ENCODE data around the gene IL17RB.

DNA sequence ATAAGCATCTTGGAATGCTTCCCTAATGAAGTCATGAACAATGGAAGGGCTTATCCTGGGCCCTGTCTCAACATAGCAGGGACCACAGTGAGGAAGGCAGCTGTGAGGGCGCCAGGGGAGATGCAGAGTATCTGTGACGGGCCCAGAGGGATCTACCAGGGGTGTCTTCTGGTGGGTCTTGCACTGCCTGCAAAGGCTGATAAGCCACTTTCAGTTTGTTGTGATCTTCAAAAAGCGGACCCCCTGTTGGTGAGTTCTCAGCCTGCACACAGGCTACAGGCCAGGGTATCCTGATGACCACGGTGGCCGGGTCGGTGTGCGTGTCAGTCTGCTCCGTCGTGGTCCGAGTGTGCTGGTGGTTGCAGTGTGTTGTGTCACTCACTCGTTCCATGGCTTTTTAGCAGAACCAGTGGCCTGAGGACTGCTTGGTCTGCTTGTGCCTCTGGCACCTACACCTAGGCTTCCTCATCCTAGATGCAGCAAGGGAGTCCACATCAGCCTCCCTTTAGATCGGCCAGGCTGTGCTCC is 47.0 kb upstream of the IL17RB start:
- no peak for TF ChIP-seq POLR2A (IDR thresholded peaks at IDR 0.05)
- TF ChIP-seq CTCF (IDR thresholded peaks at IDR 0.05): no peak

Data from tibial nerve (tissue), 3 donors.